ENCODE measurements around the gene TEX30. TPM values are rescaled to one million over a fixed set of nuclear protein-coding genes. Genes with fewer than 3 reads are reported as not detected.

The TEX30 gene
- total RNA-seq, 1 experiment from 2014 or later, result 13.1 TPM

DNA sequence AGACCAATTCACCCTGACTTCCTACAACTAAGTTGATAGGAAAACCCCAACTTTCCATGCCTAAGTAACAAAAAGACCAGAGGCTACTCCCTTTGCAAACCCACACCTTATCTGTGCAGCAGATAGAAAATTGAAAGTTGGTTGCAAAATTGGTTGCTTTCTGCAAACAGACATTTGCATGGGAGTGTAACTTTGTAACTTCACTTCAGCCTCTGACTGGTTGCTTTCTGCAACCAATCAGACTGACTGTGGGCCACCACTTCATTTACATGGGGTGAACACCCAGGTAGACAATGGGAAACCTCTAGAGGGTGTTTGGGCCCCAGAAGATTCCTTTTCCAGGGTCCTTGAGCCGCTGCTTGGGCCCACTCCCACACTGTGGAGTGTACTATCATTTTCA is 9.8 kb downstream of the TEX30 start:
- no peak overlapping the region for H3K18ac ChIP-seq (ENCODE audit: insufficient read length, low read depth, low read length)
- H4K20me1 ChIP-seq (ENCODE audit: control insufficient read depth, insufficient read depth, insufficient read length), result no peaks in the 10 kb centered on the region
- no peak overlapping the region for H3T11ph ChIP-seq (ENCODE audit: low read length)
- no peak overlapping the region for H2BK12ac ChIP-seq (ENCODE audit: insufficient read length, low read depth, low read length)
- no peaks in the 10 kb centered on the region for H3K79me2 ChIP-seq (ENCODE audit: insufficient read depth, low read length)
- H3K27me3 ChIP-seq (ENCODE audit: insufficient read depth, low read length), result no peaks in the 10 kb centered on the region
- Mint-ChIP-seq H3K27me3 (ENCODE audit: low read depth) (no peaks in the 10 kb centered on the region), H3K27ac (no peak overlapping the region), H3K9me3 (no peaks in the 10 kb centered on the region), H3K4me1 (peaks cover 6% of the 10 kb centered on the region in 2 experiments), H3K4me3 (no peak overlapping the region), H3K36me3 (ENCODE audit: insufficient read depth in 1 of 3, low read depth in 3 of 3) (peaks cover 0 to 7% (median 6%) of the 10 kb centered on the region in 3 experiments; a peak in 3 of 7 replicates)
- no CpG with 5 or more reads among the region's 1 CpG for WGBS (ENCODE audit: extremely low coverage, insufficient read length, low lambda C conversion rate)
- H3K9ac ChIP-seq (ENCODE audit: extremely low read depth, insufficient read length, low read length), result no peak overlapping the region
- no peaks in the 10 kb centered on the region for H3K4me1 ChIP-seq (ENCODE audit: insufficient read depth, low read length)
- no peak for DNase-seq
- H3K23me2 ChIP-seq (ENCODE audit: insufficient read length, low read depth, low read length, poor library complexity, severe bottlenecking), result no peaks in the 10 kb centered on the region
- no peak overlapping the region for H2AK5ac ChIP-seq (ENCODE audit: insufficient read length, low read length)
- H3K27ac ChIP-seq (ENCODE audit: insufficient read length, low read depth, low read length), result no peak overlapping the region
- H3K9me3 ChIP-seq (ENCODE audit: control insufficient read depth, low read depth, low read length), result no peaks in the 10 kb centered on the region
- no peak overlapping the region for H4K5ac ChIP-seq (ENCODE audit: insufficient read length, low read depth, low read length)
- H2BK15ac ChIP-seq (ENCODE audit: low read depth, low read length), result no peak overlapping the region
- H2BK120ac ChIP-seq (ENCODE audit: low read depth, low read length, poor library complexity, severe bottlenecking), result no peak overlapping the region
- H4K91ac ChIP-seq (ENCODE audit: insufficient read length, low read depth, low read length), result no peak overlapping the region
- no peak overlapping the region for H4K8ac ChIP-seq (replicated peaks; ENCODE audit: insufficient read length, low read depth, low read length)
- no peak overlapping the region for H2BK5ac ChIP-seq (ENCODE audit: insufficient read length, low read length)
- TF ChIP-seq, protein P1, sequence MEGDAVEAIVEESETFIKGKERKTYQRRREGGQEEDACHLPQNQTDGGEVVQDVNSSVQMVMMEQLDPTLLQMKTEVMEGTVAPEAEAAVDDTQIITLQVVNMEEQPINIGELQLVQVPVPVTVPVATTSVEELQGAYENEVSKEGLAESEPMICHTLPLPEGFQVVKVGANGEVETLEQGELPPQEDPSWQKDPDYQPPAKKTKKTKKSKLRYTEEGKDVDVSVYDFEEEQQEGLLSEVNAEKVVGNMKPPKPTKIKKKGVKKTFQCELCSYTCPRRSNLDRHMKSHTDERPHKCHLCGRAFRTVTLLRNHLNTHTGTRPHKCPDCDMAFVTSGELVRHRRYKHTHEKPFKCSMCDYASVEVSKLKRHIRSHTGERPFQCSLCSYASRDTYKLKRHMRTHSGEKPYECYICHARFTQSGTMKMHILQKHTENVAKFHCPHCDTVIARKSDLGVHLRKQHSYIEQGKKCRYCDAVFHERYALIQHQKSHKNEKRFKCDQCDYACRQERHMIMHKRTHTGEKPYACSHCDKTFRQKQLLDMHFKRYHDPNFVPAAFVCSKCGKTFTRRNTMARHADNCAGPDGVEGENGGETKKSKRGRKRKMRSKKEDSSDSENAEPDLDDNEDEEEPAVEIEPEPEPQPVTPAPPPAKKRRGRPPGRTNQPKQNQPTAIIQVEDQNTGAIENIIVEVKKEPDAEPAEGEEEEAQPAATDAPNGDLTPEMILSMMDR (conservative IDR thresholded peaks at IDR 0.05), result no peak
- H3K14ac ChIP-seq (ENCODE audit: insufficient read depth, low read length), result no peak overlapping the region
- no peak overlapping the region for H2AFZ ChIP-seq (ENCODE audit: low read length)
- no peaks in the 10 kb centered on the region for H3K79me1 ChIP-seq (ENCODE audit: insufficient read depth, low read depth, low read length, poor library complexity, severe bottlenecking)
- no peak overlapping the region for H2BK20ac ChIP-seq (ENCODE audit: low read depth, low read length, poor library complexity, severe bottlenecking)
- no peak overlapping the region for H3K56ac ChIP-seq (ENCODE audit: insufficient read length, low read depth, low read length)
- H3K4me2 ChIP-seq (ENCODE audit: insufficient read depth, insufficient read length, low read length), result no peak overlapping the region
- no peak overlapping the region for H3K4ac ChIP-seq (ENCODE audit: low read depth, low read length)
- no peak overlapping the region for H3K23ac ChIP-seq (ENCODE audit: insufficient read length, low read depth, low read length)

Measured in H9 (cell line).